SU-DHL-6 (cell line): ENCODE measurements around the gene NPAS1.

Source experiments
- H2AFZ ChIP-seq: fragments of 200-600 bp; sonication (generic); 2 replicates; pipeline ENCODE4 v1.6.1; 2014; ENCODE audit warnings: low read depth, mild to moderate bottlenecking, moderate library complexity, mixed read lengths, antibody characterized with exemption, low read length; ENCODE audit not compliant: severe bottlenecking
- H3F3A ChIP-seq: fragments of 200-600 bp; shearing (Covaris generic); 2 replicates; pipeline ENCODE4 v1.6.0; 2016; ENCODE audit warnings: antibody characterized with exemption, mild to moderate bottlenecking; ENCODE audit not compliant: insufficient read depth
- H3K27ac ChIP-seq: fragments of 200-600 bp; sonication (generic); 2 replicates; pipeline ENCODE4 v1.5.1; 2016; ENCODE audit warnings: low read depth, mild to moderate bottlenecking, low read length, moderate library complexity, mixed read lengths
- H3K27me3 ChIP-seq: fragments of 200-600 bp; sonication (generic), shearing (Covaris generic); 2 replicates; pipeline ENCODE4 v1.6.0; 2014; ENCODE audit warnings: mild to moderate bottlenecking, low read length
- H3K36me3 ChIP-seq: fragments of 200-600 bp; sonication (generic); 2 replicates; pipeline ENCODE4 v1.6.1; 2014; ENCODE audit warnings: mild to moderate bottlenecking, low read length, mixed read lengths
- H3K4me2 ChIP-seq: fragments of 300-600, 200-600 bp; shearing (Covaris generic), sonication (generic); 2 replicates; pipeline ENCODE4 v1.6.0; 2014; ENCODE audit warnings: low read length, low read depth, mild to moderate bottlenecking; ENCODE audit not compliant: poor library complexity, severe bottlenecking
- H3K4me3 ChIP-seq: fragments of 200-600 bp; sonication (generic); 2 replicates; pipeline ENCODE4 v1.5.1; 2014; ENCODE audit warnings: antibody characterized with exemption, low read length, mild to moderate bottlenecking, mixed read lengths; ENCODE audit not compliant: insufficient read depth, poor library complexity, severe bottlenecking
- H3K79me2 ChIP-seq: fragments of 200-600 bp; sonication (generic); 2 replicates; pipeline ENCODE4 v1.6.1; 2014; ENCODE audit warnings: mild to moderate bottlenecking, low read length, moderate library complexity; ENCODE audit not compliant: insufficient read depth
- H3K9ac ChIP-seq: fragments of 200-600 bp; sonication (generic); 2 replicates; pipeline ENCODE4 v1.7.0; 2014; ENCODE audit warnings: mild to moderate bottlenecking, low read length
- H3K9me2 ChIP-seq: fragments of 200-600 bp; sonication (generic); replicated peaks from 2 replicates; pipeline ENCODE4 v1.6.1; 2014; ENCODE audit warnings: low read length; ENCODE audit not compliant: insufficient read depth
- H3K9me3 ChIP-seq: fragments of 200-600 bp; sonication (generic); 2 replicates; pipeline ENCODE4 v1.6.1; 2014; ENCODE audit warnings: low read length, mixed read lengths; ENCODE audit not compliant: insufficient read depth
- H4K20me1 ChIP-seq: fragments of 200-600 bp; sonication (generic); 2 replicates; pipeline ENCODE4 v1.6.1; 2014; ENCODE audit warnings: low read depth, mild to moderate bottlenecking, antibody characterized with exemption, low read length, moderate library complexity, mixed read lengths
- EZH2phosphoT487 ChIP-seq: fragments of 200-600 bp; sonication (generic), shearing (Covaris generic); conservative IDR thresholded peaks from 2 replicates; pipeline ENCODE4 v1.6.1; 2018; ENCODE audit warnings: mild to moderate bottlenecking, antibody characterized with exemption, low read length, moderate library complexity, mixed read lengths
- TF ChIP-seq, protein P1 (sequence below): fragments of 200-600 bp; sonication (generic); IDR thresholded peaks from one replicate; pipeline ENCODE4 v1.5.1; 2017; ENCODE audit warnings: antibody characterized with exemption, mild to moderate bottlenecking, low read length, moderate library complexity; ENCODE audit not compliant: insufficient read depth, poor library complexity, severe bottlenecking

Gene NPAS1

DNA sequence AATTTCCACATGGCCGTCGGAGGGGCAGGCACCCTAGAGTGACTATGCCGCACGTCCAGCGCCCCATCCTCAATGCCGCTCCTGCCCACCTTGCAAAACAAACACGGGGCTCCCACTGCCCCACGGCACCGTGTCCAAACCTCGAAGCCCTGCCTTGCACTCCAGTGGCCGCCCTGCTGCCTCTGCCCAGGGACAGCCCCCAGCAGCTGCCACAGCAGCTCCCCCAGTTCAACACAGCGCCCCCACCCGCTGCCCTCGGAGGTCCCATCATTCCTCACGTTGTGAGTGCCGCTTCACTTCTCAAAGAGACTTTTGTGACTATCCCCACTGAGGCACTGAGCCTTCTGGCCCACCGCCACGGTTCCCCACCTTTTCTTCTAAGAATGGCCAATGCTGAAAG, 51.1 kb downstream of the NPAS1 start:
- H3K9ac ChIP-seq = no peak overlapping the region
- H3K36me3 ChIP-seq = no peaks in the 10 kb centered on the region
- H2AFZ ChIP-seq = no peak overlapping the region
- H3K4me3 ChIP-seq = no peak overlapping the region
- no peak overlapping the region for H3K4me2 ChIP-seq
- H3K79me2 ChIP-seq = peaks cover 12% of the 10 kb centered on the region; the same call in 1 of the 2 replicates
- no peak overlapping the region for H3K27ac ChIP-seq
- H3K27me3 ChIP-seq = no peaks in the 10 kb centered on the region
- H3F3A ChIP-seq = no peaks in the 10 kb centered on the region
- no peaks in the 10 kb centered on the region for H3K9me2 ChIP-seq
- H4K20me1 ChIP-seq = no peaks in the 10 kb centered on the region
- TF ChIP-seq EZH2phosphoT487 = no peak
- TF ChIP-seq, protein P1, sequence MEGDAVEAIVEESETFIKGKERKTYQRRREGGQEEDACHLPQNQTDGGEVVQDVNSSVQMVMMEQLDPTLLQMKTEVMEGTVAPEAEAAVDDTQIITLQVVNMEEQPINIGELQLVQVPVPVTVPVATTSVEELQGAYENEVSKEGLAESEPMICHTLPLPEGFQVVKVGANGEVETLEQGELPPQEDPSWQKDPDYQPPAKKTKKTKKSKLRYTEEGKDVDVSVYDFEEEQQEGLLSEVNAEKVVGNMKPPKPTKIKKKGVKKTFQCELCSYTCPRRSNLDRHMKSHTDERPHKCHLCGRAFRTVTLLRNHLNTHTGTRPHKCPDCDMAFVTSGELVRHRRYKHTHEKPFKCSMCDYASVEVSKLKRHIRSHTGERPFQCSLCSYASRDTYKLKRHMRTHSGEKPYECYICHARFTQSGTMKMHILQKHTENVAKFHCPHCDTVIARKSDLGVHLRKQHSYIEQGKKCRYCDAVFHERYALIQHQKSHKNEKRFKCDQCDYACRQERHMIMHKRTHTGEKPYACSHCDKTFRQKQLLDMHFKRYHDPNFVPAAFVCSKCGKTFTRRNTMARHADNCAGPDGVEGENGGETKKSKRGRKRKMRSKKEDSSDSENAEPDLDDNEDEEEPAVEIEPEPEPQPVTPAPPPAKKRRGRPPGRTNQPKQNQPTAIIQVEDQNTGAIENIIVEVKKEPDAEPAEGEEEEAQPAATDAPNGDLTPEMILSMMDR = no peak
- no peaks in the 10 kb centered on the region for H3K9me3 ChIP-seq

DNA sequence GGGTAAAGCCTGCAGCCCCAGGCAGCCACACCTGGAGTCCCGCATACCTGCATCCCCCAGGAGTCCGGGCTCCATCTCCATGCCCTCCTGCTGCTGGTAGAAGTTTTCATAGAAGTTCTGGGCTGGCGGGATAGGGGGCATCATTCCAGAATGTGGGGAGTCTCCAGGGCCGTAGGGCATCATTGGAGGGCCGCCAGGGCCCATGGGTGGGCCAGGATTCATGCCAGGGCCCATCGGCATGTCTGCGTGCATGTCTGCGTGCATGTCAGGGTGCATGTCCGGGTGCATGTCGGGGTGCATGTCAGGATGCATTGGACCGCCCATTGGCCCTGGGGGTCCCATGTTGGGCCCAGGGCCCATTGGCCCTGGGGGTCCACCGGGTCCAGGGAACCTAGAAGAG, 52.1 kb downstream of the NPAS1 start:
- H3K4me2 ChIP-seq = no peak overlapping the region
- H3K9me2 ChIP-seq = no peaks in the 10 kb centered on the region
- no peaks in the 10 kb centered on the region for H3K36me3 ChIP-seq
- no peak overlapping the region for H3K4me3 ChIP-seq
- no peaks in the 10 kb centered on the region for H3K27me3 ChIP-seq
- H3K9ac ChIP-seq = no peak overlapping the region
- no peaks in the 10 kb centered on the region for H3K9me3 ChIP-seq
- H4K20me1 ChIP-seq = no peaks in the 10 kb centered on the region
- no peak for TF ChIP-seq EZH2phosphoT487
- TF ChIP-seq, protein P1 = no peak
- no peak overlapping the region for H3K27ac ChIP-seq
- H3K79me2 ChIP-seq = peaks cover 14% of the 10 kb centered on the region; the same call in 1 of the 2 replicates
- H3F3A ChIP-seq = no peaks in the 10 kb centered on the region
- no peak overlapping the region for H2AFZ ChIP-seq

DNA sequence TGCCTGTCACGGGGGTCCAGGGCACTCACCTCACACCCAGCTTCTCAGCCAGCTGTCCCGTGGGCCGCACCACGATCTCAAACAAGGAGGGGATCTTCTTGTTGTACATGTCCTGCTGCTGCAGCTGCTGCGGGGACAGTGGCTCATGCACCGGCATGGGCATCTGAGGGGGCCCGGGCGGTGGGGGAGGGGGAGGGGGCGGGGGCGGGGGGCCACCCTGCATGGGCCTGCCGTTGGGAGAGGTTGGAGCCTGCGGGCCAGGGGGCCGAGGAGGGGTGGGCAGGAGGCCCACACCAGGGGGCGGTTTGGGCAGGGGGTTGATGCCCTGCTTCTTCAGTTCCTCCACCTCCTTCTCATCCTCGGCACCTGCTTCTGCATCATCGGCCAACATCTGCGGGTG, 52.7 kb downstream of the NPAS1 start:
- Histone ChIP-seq H3K36me3 (no peaks in the 10 kb centered on the region), H2AFZ (no peak overlapping the region), H4K20me1 (no peaks in the 10 kb centered on the region), H3K9me2 (no peaks in the 10 kb centered on the region), H3K9ac (no peak overlapping the region), H3K9me3 (no peaks in the 10 kb centered on the region), H3K4me2 (no peak overlapping the region), H3K27me3 (no peaks in the 10 kb centered on the region), H3K4me3 (no peak overlapping the region), H3F3A (no peaks in the 10 kb centered on the region), H3K79me2 (peaks cover 14% of the 10 kb centered on the region; the same call in 1 of the 2 replicates), H3K27ac (no peak overlapping the region)
- TF ChIP-seq, protein P1 = no peak
- TF ChIP-seq EZH2phosphoT487 = no peak
